ENCODE results near the gene LRRC51.

LRRC51 gene

GRCh38 chr11:72080326-72081183 is at the start of gene LRRC51, which contains the start of gene NUMA1:
Gene LRRC51 (plus strand): TSS chr11:72080850. CDS start chr11:72089084, 8,234 bp downstream.
Gene NUMA1 (minus strand): TSS chr11:72080542. CDS start chr11:72035943, 44,599 bp downstream.
- peak; percentile 100 for DNase-seq

GRCh38 chr11:72036687-72037086 is 44.0 kb upstream of the LRRC51 start:
- no peak for DNase-seq

GRCh38 chr11:72037554-72038311 is 42.9 kb upstream of the LRRC51 start:
- DNase-seq = no peak

- DNase-seq = no peak
Measured at GRCh38 chr11:72038491-72038890, 42.2 kb upstream of the LRRC51 start.

- no peak for DNase-seq
Measured at GRCh38 chr11:72039031-72039855, 41.4 kb upstream of the LRRC51 start.

GRCh38 chr11:72039856-72040401 is 40.7 kb upstream of the LRRC51 start:
- no peak for DNase-seq

- peak; percentile 78 for DNase-seq
Measured at GRCh38 chr11:72040491-72041363, 39.9 kb upstream of the LRRC51 start.

GRCh38 chr11:72041364-72042063 is 39.1 kb upstream of the LRRC51 start:
- peak; percentile 32 for DNase-seq

- DNase-seq = no peak
Measured at GRCh38 chr11:72042064-72042745, 38.4 kb upstream of the LRRC51 start.

GRCh38 chr11:72045849-72046248 is 34.8 kb upstream of the LRRC51 start:
- DNase-seq = no peak

GRCh38 chr11:72048766-72049460 is 31.7 kb upstream of the LRRC51 start:
- DNase-seq = no peak

GRCh38 chr11:72058416-72059034 is 22.1 kb upstream of the LRRC51 start:
- no peak for DNase-seq

- no peak for DNase-seq
Measured at GRCh38 chr11:72061739-72062396, 18.8 kb upstream of the LRRC51 start.

- DNase-seq = no peak
Measured at GRCh38 chr11:72066855-72067254, 13.8 kb upstream of the LRRC51 start.

- DNase-seq = no peak
Measured at GRCh38 chr11:72067266-72067665, 13.4 kb upstream of the LRRC51 start.

GRCh38 chr11:72067676-72068075 is 13.0 kb upstream of the LRRC51 start:
- DNase-seq = no peak

- no peak for DNase-seq
Measured at GRCh38 chr11:72069200-72069599, 11.4 kb upstream of the LRRC51 start.

- DNase-seq = peak; percentile 68
Measured at GRCh38 chr11:72069787-72070251, 10.8 kb upstream of the LRRC51 start.

GRCh38 chr11:72070491-72070890 is 10.2 kb upstream of the LRRC51 start:
- DNase-seq = no peak
